Stimulated activated CD4-positive, alpha-beta T cell treated with anti-CD3 and anti-CD28 coated beads, Interleukin-1b, Interleukin-23, amount 100 ng/mL, for 4 hours (primary cell): Measurements from ENCODE around the gene AFTPH.
"Not testable (repeated sequence)": the region's sequence is repeated elsewhere in the genome, so short reads cannot be mapped to it uniquely, and the experiment has no call there.

ENCODE experiments used
- DNase-seq, 2 donors: peaks; one replicate each; pipeline ENCODE4 v3.0.0-alpha.2; 2020; ENCODE audit warnings: low read depth in 2 of 2

AFTPH gene

GRCh38 chr2:64500549-64500948 lies 23.6 kb upstream of the AFTPH start:
- DNase-seq = no peak

GRCh38 chr2:64501946-64502345 lies 22.2 kb upstream of the AFTPH start:
- no peak for DNase-seq

GRCh38 chr2:64502860-64503259 lies 21.3 kb upstream of the AFTPH start:
- DNase-seq = no peak

- DNase-seq = no peak
Measured at GRCh38 chr2:64504774-64505720, 19.1 kb upstream of the AFTPH start.

DNA sequence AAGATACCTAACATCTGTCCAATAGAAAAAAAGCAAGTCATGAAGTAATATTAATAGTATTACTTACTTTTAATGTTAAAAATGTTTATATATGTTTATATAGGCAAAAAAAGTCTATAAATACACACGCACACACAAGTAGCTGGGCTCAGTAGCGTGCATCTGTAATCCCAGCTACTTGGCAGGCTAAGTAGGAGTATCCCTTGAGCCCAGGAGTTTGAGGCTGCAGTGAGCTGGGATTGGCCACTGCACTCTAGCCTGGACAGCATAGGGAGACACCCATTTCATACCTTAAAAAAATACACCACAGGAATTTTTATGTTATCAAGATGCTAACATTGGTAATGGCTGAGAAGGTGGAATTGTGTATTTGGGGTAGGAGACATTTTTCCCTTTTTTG lies 17.4 kb upstream of the AFTPH start:
- DNase-seq = no peak

- no peak for DNase-seq
Measured at GRCh38 chr2:64514008-64514407, 10.1 kb upstream of the AFTPH start.

GRCh38 chr2:64515086-64515485 lies 9.0 kb upstream of the AFTPH start:
- DNase-seq = no peak

DNA sequence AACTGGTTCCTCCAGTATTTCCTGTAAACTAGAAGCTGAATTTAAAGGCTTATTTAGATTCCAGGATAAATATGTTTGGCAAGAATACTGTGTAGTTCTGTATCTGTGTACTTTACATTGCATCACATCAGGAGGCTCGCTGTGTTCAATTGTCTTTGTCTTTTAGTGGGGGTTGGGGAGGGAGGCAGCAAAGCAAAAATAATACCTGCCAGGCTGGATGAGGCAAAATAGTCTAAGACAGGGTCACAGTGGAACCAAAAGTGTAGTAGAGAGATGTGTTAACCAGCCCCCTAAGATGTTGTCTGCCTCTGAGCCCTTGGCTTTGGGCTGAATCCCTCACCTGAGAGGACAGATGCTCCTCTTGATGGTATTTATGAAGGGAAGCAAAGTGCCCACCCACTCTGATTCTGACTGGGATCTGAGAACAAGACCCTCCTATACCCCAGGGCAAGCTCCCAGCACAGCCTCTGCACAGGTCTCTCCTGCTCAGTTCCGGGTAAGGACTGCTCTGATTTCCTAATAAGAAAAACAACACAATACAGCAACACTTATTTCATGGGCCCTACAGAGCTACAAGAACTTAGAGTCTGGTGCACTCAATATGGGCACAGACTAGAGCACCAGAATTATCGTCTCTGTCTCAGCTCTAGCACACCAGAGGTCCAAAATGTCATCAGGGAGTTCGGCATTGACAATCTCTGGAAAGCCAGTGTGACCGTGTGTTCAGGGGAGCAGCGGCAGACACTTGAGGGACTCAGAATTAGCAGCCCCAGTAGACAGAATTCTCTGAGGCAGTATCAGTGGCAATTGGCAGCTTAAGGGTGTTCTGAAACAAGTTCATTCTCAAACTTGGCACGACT lies 7.2 kb upstream of the AFTPH start:
- DNase-seq = no peak

GRCh38 chr2:64517511-64517884 lies 6.6 kb upstream of the AFTPH start:
- DNase-seq = no peak

GRCh38 chr2:64522843-64523428 lies 1.2 kb upstream of the AFTPH start:
- DNase-seq = peak; percentile 46 to 65

DNA sequence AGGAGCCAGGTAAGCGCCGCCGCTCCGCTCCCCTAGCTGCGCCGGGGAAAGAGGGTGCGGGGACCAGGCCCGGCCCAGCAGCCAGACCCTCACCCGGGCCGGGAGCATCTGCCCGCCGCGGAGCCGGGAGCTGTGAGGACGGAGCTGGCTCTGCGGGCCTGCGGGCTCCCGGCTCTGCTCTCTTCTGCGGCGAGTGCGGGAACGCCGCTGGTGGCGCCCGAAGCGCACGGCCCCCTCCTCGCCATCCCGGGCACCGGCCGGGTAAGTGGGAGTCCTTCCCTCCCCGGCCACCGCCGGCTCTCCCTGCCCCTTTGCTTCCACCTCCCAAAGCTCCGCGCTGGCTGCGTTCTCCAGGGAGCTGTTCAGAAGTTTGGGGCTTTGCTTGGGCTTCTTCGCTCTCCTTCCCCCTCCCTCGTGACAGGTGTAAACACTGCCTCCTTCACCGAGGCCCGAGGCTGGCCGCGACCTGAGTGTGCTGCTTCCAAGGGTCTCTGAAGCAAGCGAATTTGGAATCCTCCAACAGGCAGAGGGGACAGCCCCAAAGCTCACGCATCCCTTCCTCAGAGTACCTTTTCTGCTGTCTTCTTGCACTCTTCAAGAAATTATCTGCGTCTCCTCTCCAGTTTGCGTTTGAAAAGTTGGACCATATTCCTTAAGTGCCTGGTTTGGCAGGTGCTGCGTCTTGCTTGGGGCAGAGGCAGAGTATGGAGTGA lies 632 bp downstream of the AFTPH start:
- peak; percentile 4 to 17 for DNase-seq

DNA sequence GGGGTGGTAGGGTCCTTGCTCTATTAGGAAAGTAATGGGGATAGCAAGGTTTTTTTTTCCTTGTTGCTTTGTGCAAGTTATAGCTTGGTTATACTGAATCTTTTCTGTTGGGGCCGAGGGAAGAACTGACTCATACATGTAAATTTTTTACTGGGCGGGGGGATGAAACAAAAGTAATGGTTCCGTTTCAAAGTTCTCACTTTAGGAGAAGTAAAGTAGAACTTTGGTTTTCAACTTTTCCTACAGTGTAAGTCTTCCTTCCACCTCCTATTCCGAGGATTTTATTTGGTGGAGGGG lies 1.1 kb downstream of the AFTPH start:
- peak; percentile 9 to 40 for DNase-seq

DNA sequence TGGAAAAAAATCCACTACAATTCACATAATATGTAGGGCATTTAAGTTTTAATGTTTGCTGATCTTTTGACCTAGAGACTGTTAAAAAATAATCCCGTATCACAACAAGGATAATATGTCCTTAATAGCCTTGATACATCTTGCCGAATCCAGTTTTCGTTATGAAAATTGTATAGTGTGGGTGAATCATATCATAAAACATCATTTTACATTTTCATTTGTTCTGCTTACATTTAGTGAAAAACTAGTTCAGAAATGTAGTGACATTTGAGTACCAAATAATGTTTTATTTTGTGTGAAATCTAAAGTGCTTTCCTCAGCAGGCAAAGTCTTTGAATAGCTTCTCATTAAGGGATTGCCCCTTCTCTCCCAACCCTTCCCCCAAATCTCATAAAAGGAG lies 1.9 kb downstream of the AFTPH start:
- DNase-seq = no peak

DNA sequence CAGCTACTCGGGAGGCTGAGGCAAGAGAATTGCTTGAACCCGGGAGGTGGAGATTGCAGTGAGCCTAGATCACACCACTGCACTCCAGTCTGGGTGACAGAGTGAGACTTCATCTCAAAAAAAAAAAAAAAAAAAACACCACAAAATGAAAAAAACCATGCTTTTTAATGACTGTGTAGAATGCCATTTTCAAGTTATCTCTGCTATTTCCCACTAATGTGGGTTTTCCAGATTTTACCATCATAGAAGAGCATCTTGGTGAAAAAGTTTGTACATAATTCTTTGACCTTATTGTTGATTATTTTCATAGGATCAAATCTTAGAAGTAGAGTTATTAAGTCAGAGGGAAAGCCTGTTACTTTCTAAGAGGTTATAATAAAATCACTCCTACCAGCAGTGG lies 6.8 kb downstream of the AFTPH start:
- not testable (repeated sequence) for DNase-seq

DNA sequence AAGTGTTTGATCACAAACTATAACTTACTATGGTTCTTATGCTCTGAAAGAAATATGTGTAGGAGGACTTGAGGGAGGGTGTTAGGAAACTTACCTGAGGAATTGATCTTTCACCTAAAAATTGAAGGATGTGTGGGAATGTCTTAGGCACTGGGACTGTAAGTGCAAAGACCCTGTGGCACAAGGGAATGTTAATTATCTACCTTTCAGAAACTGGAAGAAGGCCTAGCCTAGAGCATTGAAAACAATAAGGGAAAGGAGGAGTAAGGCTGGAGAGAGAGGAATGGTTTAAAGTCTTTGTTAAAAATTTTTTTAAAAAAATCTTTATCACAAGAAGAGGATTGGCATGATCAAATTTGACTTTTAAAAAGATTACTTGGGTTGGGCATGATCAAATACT lies 7.9 kb downstream of the AFTPH start:
- DNase-seq = no peak

GRCh38 chr2:64533882-64534281 lies 9.8 kb downstream of the AFTPH start:
- no peak for DNase-seq

- DNase-seq = no peak
Measured at GRCh38 chr2:64534363-64534762, 10.2 kb downstream of the AFTPH start.

- DNase-seq = no peak
Measured at GRCh38 chr2:64535024-64535423, 10.9 kb downstream of the AFTPH start.

DNA sequence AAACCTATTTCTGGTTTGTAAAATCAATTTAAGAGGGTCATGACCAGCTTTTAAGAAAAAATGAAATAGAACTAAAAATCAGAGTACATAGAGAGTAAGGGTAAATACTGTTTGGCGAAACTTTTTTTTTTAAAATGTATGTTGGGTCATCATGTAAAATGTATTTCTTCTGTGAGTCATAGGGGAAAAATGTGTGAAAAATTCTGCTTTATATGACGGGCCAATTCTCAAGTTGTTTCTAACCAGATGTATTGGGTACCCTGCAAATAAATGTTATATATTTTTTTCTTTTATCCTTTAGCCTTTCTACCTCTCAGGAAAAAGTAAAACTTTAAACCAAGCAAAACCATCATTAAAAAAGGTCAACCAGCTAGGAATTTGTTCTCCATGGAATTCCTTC lies 13.9 kb downstream of the AFTPH start:
- no peak for DNase-seq

GRCh38 chr2:64538764-64539433 lies 14.8 kb downstream of the AFTPH start:
- DNase-seq = no peak

GRCh38 chr2:64540615-64541014 lies 16.5 kb downstream of the AFTPH start:
- no peak for DNase-seq
